Calu3 (cell line): Measurements from ENCODE around the gene CREBBP. TPM values are rescaled to one million over a fixed set of nuclear protein-coding genes. Genes with fewer than 3 reads are reported as not detected.

Experiments
- BruUV-seq: library from RNA; stranded (reverse); fragments of 400-500 nt; replicated peaks from 2 replicates; lab custom pipeline; 2021; lab: Mats Ljungman, UMichigan
- CTCF ChIA-PET: fragments of 300-600 bp; sonication (Branson Sonifier 250); formaldehyde crosslinking; loops from one replicate; lab custom pipeline; 2022; ENCODE audit warnings: antibody characterized with exemption; lab: Charles Lee
- DNase-seq: peaks from one replicate; pipeline ENCODE4 v3.0.0; 2022
- H3K27ac Mint-ChIP-seq: one replicate; pipeline ENCODE4 v1.8.0; 2022; ENCODE audit warnings: mixed read lengths; ENCODE audit not compliant: unreplicated experiment
- H3K27me3 Mint-ChIP-seq: one replicate; pipeline ENCODE4 v1.8.0; 2022; ENCODE audit warnings: mixed read lengths; ENCODE audit not compliant: unreplicated experiment
- H3K36me3 Mint-ChIP-seq: one replicate; pipeline ENCODE4 v1.8.0; 2022; ENCODE audit warnings: mild to moderate bottlenecking, moderate library complexity, mixed read lengths; ENCODE audit not compliant: insufficient read depth, unreplicated experiment
- H3K4me1 Mint-ChIP-seq: one replicate; pipeline ENCODE4 v1.8.0; 2022; ENCODE audit warnings: mild to moderate bottlenecking, low read depth, mixed read lengths; ENCODE audit not compliant: unreplicated experiment
- H3K4me3 Mint-ChIP-seq: one replicate; pipeline ENCODE4 v1.8.0; 2022; ENCODE audit warnings: mild to moderate bottlenecking, low read depth, moderate library complexity, mixed read lengths; ENCODE audit not compliant: unreplicated experiment
- H3K9me3 Mint-ChIP-seq: one replicate; pipeline ENCODE4 v1.8.0; 2022; ENCODE audit warnings: low read depth, mixed read lengths; ENCODE audit not compliant: unreplicated experiment
- CTCF ChIP-seq: fragments of 200-600 bp; IDR thresholded peaks from one replicate; pipeline ENCODE4 v1.8.0; 2022; ENCODE audit warnings: antibody characterized with exemption; ENCODE audit not compliant: unreplicated experiment
- intact Hi-C: fragments of 100-400 bp; cut with micrococcal nuclease; formaldehyde crosslinking; loops from one replicate; pipeline ENCODE4 v1.10.0; 2022; ENCODE audit not compliant: unreplicated experiment
- total RNA-seq: library from RNA; stranded (reverse); gene quantifications from 2 replicates; pipeline ENCODE4 v1.2.3, GENCODE V29; 2022

CREBBP gene
- total RNA-seq, 1 experiment from 2014 or later, result 91.0 TPM

- H3K36me3 Mint-ChIP-seq, result peaks cover 67% of the 10 kb centered on the region
- H3K27ac Mint-ChIP-seq, result no peak overlapping the region
- no peak for TF ChIP-seq CTCF
- intact Hi-C loops, result no loop called here
- H3K27me3 Mint-ChIP-seq, result no peaks in the 10 kb centered on the region
- CTCF ChIA-PET, result no interaction called here
- no peaks in the 10 kb centered on the region for H3K9me3 Mint-ChIP-seq
- no peak overlapping the region for H3K4me3 Mint-ChIP-seq
- DNase-seq, result no peak
- no TSS peak for BruUV-seq
- H3K4me1 Mint-ChIP-seq, result no peaks in the 10 kb centered on the region
Observed at GRCh38 chr16:3729161-3730112, 151.1 kb downstream of the CREBBP start.

GRCh38 chr16:3728424-3729160, 151.9 kb downstream of the CREBBP start:
- CTCF ChIA-PET, result no interaction called here
- H3K27ac Mint-ChIP-seq, result no peak overlapping the region
- H3K4me3 Mint-ChIP-seq, result no peak overlapping the region
- peaks cover 64% of the 10 kb centered on the region for H3K36me3 Mint-ChIP-seq
- no peaks in the 10 kb centered on the region for H3K27me3 Mint-ChIP-seq
- intact Hi-C loops, result no loop called here
- no peaks in the 10 kb centered on the region for H3K9me3 Mint-ChIP-seq
- TF ChIP-seq CTCF, result no peak
- no TSS peak for BruUV-seq
- H3K4me1 Mint-ChIP-seq, result no peaks in the 10 kb centered on the region
- DNase-seq, result no peak

GRCh38 chr16:3727806-3728381, 152.6 kb downstream of the CREBBP start:
- CTCF ChIA-PET, result no interaction called here
- Mint-ChIP-seq H3K4me1 (no peaks in the 10 kb centered on the region), H3K4me3 (no peak overlapping the region), H3K9me3 (no peaks in the 10 kb centered on the region), H3K27me3 (no peaks in the 10 kb centered on the region), H3K27ac (no peak overlapping the region), H3K36me3 (peaks cover 68% of the 10 kb centered on the region)
- no peak for DNase-seq
- no TSS peak for BruUV-seq
- intact Hi-C loops, result no loop called here
- TF ChIP-seq CTCF, result no peak

GRCh38 chr16:3726021-3726687, 154.4 kb downstream of the CREBBP start:
- Mint-ChIP-seq H3K9me3 (no peaks in the 10 kb centered on the region), H3K4me3 (no peak overlapping the region), H3K36me3 (peaks cover 57% of the 10 kb centered on the region), H3K27ac (no peak overlapping the region), H3K4me1 (no peaks in the 10 kb centered on the region), H3K27me3 (no peaks in the 10 kb centered on the region)
- no TSS peak for BruUV-seq
- CTCF ChIA-PET, result no interaction called here
- intact Hi-C loops, result no loop called here
- no peak for DNase-seq
- no peak for TF ChIP-seq CTCF
